ENCODE results near the gene RCOR2.
"Not testable (repeated sequence)": the region's sequence is repeated elsewhere in the genome, so short reads cannot be mapped to it uniquely, and the experiment has no call there.

Gene RCOR2

DNA sequence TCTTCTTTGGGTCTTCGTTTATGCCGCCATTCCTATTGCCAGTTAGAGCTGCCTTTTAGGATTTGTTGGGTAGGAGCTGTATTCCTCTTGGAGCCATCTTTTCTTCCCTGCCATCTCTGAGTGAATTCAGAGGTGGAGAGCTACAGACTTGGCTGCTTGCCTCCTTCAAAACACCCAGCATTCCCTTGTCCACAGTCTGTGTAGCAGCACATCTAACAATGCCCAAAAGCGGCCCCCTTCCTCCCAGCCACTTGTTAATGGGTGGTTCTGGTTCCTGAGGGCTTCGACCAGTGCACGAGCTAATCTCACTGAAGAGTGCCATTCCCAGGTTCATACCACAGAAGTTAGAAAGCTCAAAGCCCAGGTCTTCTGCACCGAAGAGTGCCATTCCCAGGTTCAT, 40.3 kb downstream of the RCOR2 start:
- no peak for DNase-seq

DNA sequence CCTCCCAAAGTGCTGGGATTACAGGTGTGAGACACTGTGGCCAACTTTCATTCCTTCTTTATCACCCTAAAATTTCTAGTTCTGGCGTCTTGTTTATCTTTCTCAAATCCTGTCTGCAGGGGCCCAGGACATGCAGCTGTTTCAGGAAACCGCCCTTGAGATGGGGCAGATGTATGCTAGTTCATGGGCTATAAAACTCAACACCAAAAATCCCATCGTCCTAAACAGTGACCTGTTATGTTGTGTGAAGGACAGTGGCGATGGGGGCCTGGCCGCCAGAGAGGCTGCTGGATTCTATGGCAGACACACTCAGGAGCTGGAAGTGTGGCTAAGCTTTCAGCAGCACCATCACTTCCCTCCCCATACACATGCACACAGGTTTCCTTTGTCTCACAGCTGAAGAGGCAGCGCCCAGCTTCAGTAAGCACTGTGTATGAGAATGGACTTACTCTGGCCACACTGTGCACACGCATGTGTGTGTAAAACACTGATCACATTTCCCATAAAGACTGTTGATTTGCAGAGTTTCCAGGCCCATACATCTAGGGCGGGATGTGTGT, 41.4 kb downstream of the RCOR2 start:
- no peak for DNase-seq

GRCh38 chr11:63874511-63874910, 42.5 kb downstream of the RCOR2 start:
- no peak for DNase-seq

GRCh38 chr11:63873311-63873710, 43.7 kb downstream of the RCOR2 start:
- DNase-seq = no peak

- DNase-seq = no peak
Observed at GRCh38 chr11:63872800-63873197, 44.2 kb downstream of the RCOR2 start.

GRCh38 chr11:63871962-63872799, 44.8 kb downstream of the RCOR2 start:
- DNase-seq = peak; percentile 56

DNA sequence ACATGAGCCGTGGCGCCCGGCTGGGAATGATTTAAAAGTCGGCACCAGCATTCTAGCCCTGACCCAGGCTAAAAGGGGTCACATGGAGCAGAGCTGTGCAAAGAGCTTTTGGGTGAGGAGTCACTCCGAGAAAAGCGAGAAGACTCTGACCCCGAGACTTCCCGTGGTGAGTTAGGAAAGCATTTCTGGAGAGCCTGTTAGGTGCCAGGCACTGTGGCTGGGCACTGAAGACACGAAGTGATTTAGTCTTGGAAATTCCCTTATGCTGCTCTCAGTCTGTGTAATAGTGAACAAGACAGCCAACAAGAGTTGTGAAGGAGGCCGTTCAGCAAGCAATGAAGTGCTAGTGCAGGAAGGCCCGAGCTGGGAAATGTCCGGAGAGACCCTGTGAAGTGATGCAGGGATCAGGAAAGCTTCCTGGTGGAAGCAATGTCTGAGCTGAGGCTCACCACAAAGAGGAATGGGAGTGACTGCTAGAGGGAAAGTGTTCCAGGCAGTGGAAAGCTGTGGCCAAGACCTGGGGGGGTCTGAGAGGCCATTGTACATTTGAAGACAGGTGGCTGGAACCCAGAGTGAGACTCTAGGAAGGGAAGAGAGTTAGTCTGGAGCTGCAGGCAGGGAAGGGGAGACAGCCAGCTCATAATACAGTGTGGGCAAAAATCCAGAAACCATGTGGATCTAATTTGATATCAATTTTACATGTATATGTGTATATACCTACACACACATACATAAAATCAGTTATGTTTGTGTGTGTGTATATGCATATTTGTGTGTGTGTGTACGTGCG, 46.4 kb downstream of the RCOR2 start:
- DNase-seq = no peak

DNA sequence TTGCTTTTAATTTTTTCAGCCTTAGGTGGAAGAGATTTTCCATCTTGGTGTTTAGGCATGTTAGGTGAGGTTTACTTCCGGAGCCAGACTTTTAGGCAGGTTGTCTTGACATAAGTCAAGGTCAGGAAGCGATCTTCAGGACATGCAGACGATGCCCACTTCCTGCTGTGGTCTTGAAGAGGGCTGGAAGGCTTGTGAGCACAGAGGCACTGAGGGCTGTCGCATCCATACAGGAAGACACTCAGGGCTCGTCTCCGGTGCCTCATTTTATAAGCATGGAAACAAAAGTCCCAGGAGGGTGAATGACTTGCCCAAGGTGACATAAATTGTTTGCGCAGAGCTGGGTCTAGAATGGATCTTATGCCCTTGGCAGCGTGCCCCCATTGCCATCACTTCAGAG, 47.3 kb downstream of the RCOR2 start:
- DNase-seq = peak; percentile 49

GRCh38 chr11:63869171-63869591, 47.8 kb downstream of the RCOR2 start:
- no peak for DNase-seq

GRCh38 chr11:63868399-63869064, 48.4 kb downstream of the RCOR2 start:
- no peak for DNase-seq

- DNase-seq = no peak
Observed at GRCh38 chr11:63867511-63867910, 49.5 kb downstream of the RCOR2 start.

- DNase-seq = peak; percentile 78
Observed at GRCh38 chr11:63866211-63866610, 50.8 kb downstream of the RCOR2 start.

DNA sequence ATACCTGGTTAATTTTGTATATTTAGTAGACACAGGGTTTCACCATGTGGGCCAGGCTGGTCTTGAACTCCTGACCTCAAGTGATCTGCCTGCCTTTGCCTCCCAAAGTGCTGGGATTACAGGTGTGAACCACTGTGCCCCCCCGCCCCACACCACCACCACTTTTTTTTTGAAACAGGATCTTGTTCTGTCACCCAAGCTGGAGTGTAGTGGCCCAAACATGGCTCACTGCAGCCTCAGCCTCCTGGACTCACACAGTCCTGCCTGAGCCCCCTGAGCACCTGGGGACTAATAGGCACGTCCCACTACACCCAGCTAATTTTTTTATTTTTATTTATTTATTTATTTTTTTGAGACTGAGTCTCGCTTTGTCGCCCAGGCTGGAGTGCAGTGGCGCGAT, 53.3 kb downstream of the RCOR2 start:
- not testable (repeated sequence) for DNase-seq

GRCh38 chr11:63862923-63863322, 54.0 kb downstream of the RCOR2 start:
- DNase-seq = no peak

Data from CD4-positive, alpha-beta T cell treated with Interleukin-12 subunit alpha and Interleukin-12 subunit beta, for 1 hour (primary cell).